Measurements from ENCODE around the gene MGST2.

- no peak for TF ChIP-seq MYBL2 (CRISPR knock-in tag; IDR thresholded peaks at IDR 0.05)
- TF ChIP-seq CTCF (IDR thresholded peaks at IDR 0.05), result no peak
- no peak for TF ChIP-seq ZBTB43 (CRISPR knock-in tag; IDR thresholded peaks at IDR 0.05)
- TF ChIP-seq ELF4 (CRISPR knock-in tag; IDR thresholded peaks at IDR 0.05; ENCODE audit: low read depth), result no peak
- TF ChIP-seq NR1H2 (CRISPR knock-in tag; IDR thresholded peaks at IDR 0.05), result no peak
- no peak for TF ChIP-seq NR2C2 (CRISPR knock-in tag; IDR thresholded peaks at IDR 0.05)
- no peak for TF ChIP-seq ATF3 (CRISPR knock-in tag; conservative IDR thresholded peaks at IDR 0.05)
- no peak for TF ChIP-seq USF1 (CRISPR knock-in tag; IDR thresholded peaks at IDR 0.05)
- no peak for TF ChIP-seq MAX (CRISPR knock-in tag; IDR thresholded peaks at IDR 0.05)
- no peak for TF ChIP-seq OVOL2 (CRISPR knock-in tag; IDR thresholded peaks at IDR 0.05; ENCODE audit: borderline replicate concordance)
- no peak for TF ChIP-seq CREB1 (CRISPR knock-in tag; IDR thresholded peaks at IDR 0.05)
- no peak for TF ChIP-seq ZMAT4 (CRISPR knock-in tag; IDR thresholded peaks at IDR 0.05)
- TF ChIP-seq USF2 (CRISPR knock-in tag; IDR thresholded peaks at IDR 0.05), result no peak
Observed at GRCh38 chr4:139736661-139737060, 71.0 kb downstream of the MGST2 start.
